Panc1 (cell line): ENCODE measurements around the gene TSPY2. TPM values are rescaled to one million over a fixed set of nuclear protein-coding genes. Genes with fewer than 3 reads are reported as not detected.
"Not testable (repeated sequence)": the region's sequence is repeated elsewhere in the genome, so short reads cannot be mapped to it uniquely, and the experiment has no call there.

Source experiments
- ATAC-seq: fragments of 200-7000 bp; cut with Tn5 transposase; 2 replicates; pipeline ENCODE4 v1.9.1; 2020; ENCODE audit warnings: mild to moderate bottlenecking, moderate library complexity
- Bru-seq: library from RNA; stranded (reverse); fragments of 400-500 nt; gene quantifications from one replicate; lab custom pipeline; 2021; lab: Mats Ljungman, UMichigan
- BruChase-seq, 2 experiments: library from RNA; stranded (reverse); fragments of 400-500 nt; gene quantifications; one replicate each; lab custom pipeline; 2021; lab: Mats Ljungman, UMichigan
- BruUV-seq: library from RNA; stranded (reverse); fragments of 400-500 nt; replicated peaks from 2 replicates; lab custom pipeline; 2021; lab: Mats Ljungman, UMichigan
- CTCF ChIA-PET: fragments of 300-600 bp; sonication (Branson Sonifier 250); formaldehyde crosslinking; loops from one replicate; lab custom pipeline; 2022; ENCODE audit warnings: antibody characterized with exemption; lab: Charles Lee
- POLR2A ChIA-PET: fragments of 300-600 bp; sonication (Branson Sonifier 250); formaldehyde crosslinking; loops from one replicate; lab custom pipeline; 2022; ENCODE audit warnings: antibody characterized with exemption; lab: Charles Lee
- DNase-seq: peaks from one replicate; pipeline ENCODE4 v3.0.0-alpha.2; 2010; ENCODE audit warnings: low read depth, low spot score
- H3K27ac ChIP-seq: 2 replicates; pipeline ENCODE4 v1.5.1; 2011; ENCODE audit warnings: mild to moderate bottlenecking, low read length, inconsistent platforms
- H3K27me3 ChIP-seq: fragments of 200-500 bp; sonication (Bioruptor generic); 2 replicates; pipeline ENCODE4 v1.6.0; 2014; ENCODE audit warnings: low read length, inconsistent platforms; ENCODE audit not compliant: control insufficient read depth, insufficient read depth
- H3K36me3 ChIP-seq: fragments of 200-500 bp; sonication (Bioruptor generic); 2 replicates; pipeline ENCODE4 v1.5.1; 2014; ENCODE audit warnings: inconsistent platforms, mild to moderate bottlenecking, low read length, moderate library complexity; ENCODE audit not compliant: control insufficient read depth, insufficient read depth
- H3K4me1 ChIP-seq: 2 replicates; pipeline ENCODE4 v1.5.1; 2011; ENCODE audit warnings: inconsistent platforms, mild to moderate bottlenecking, low read length, moderate library complexity; ENCODE audit not compliant: control insufficient read depth, insufficient read depth
- H3K4me3 ChIP-seq, 2 experiments: 2 replicates each; pipeline ENCODE4 v1.5.1; 2011 to 2012; ENCODE audit warnings: low read depth in 2 of 2, low read length in 2 of 2, mild to moderate bottlenecking in 2 of 2, inconsistent platforms in 1 of 2, moderate library complexity in 1 of 2
- H3K9me3 ChIP-seq: fragments of 200-500 bp; sonication (Bioruptor generic); 2 replicates; pipeline ENCODE4 v1.5.1; 2014; ENCODE audit warnings: low read depth, mild to moderate bottlenecking, inconsistent platforms, low read length, moderate library complexity; ENCODE audit not compliant: control insufficient read depth, insufficient read depth
- in situ Hi-C: cut with HindIII; loops from 2 replicates; pipeline ENCODE4 v1.10.0; 2016; ENCODE audit warnings: low sequenced_read_pairs, low pct_unique_long_range_greater_than_20kb
- intact Hi-C: fragments of 100-400 bp; cut with micrococcal nuclease; formaldehyde crosslinking; loops from one replicate; pipeline ENCODE4 v1.10.0; 2022; ENCODE audit not compliant: unreplicated experiment
- long read RNA-seq: library from polyadenylated mRNA; unstranded; transcript quantifications from one replicate; pipeline ENCODE4 v2.0.0, GENCODE V29; 2021; ENCODE audit not compliant: unreplicated experiment
- polyA plus RNA-seq: library from polyadenylated mRNA; unstranded; fragments of >200 nt; gene quantifications from one replicate; pipeline ENCODE4 v1.2.1, GENCODE V29; 2012; ENCODE audit warnings: missing spikeins; ENCODE audit not compliant: insufficient read length
- total RNA-seq: library from RNA; stranded (reverse); gene quantifications from one replicate; pipeline ENCODE4 v1.2.1, GENCODE V29; 2021; ENCODE audit not compliant: unreplicated experiment

TSPY2 gene
- not detected for total RNA-seq
- polyA plus RNA-seq = not detected
- not detected for Bru-seq, nascent RNA
- not detected for BruChase-seq, experiment 1, labeled RNA remaining after a 2-hour chase
- BruChase-seq, experiment 2, labeled RNA remaining after a 6-hour chase = not detected
- long read RNA-seq = 0 reads

- H3K4me1 ChIP-seq, H3K9me3 ChIP-seq, intact Hi-C loops, BruUV-seq, CTCF ChIA-PET, in situ Hi-C loops, POLR2A ChIA-PET, H3K27me3 ChIP-seq, DNase-seq, H3K4me3 ChIP-seq, H3K27ac ChIP-seq, ATAC-seq, H3K36me3 ChIP-seq: not testable (repeated sequence)
These were observed at the start of gene TSPY2 for GRCh38 chrY:6245923-6246322. TSPY2 (plus strand) TSS chrY:6246223; CDS start chrY:6246269, 46 bp downstream.

- DNase-seq, in situ Hi-C loops, H3K27ac ChIP-seq, ATAC-seq, H3K4me1 ChIP-seq, H3K36me3 ChIP-seq, POLR2A ChIA-PET, BruUV-seq, CTCF ChIA-PET, H3K4me3 ChIP-seq, intact Hi-C loops, H3K9me3 ChIP-seq, H3K27me3 ChIP-seq: not testable (repeated sequence)
These were observed 36.5 kb upstream of the TSPY2 start for GRCh38 chrY:6209565-6209964.

GRCh38 chrY:6217045-6217444 lies 29.0 kb upstream of the TSPY2 start:
- H3K36me3 ChIP-seq, H3K27me3 ChIP-seq, H3K9me3 ChIP-seq, BruUV-seq, in situ Hi-C loops, H3K4me1 ChIP-seq, H3K4me3 ChIP-seq, POLR2A ChIA-PET, ATAC-seq, DNase-seq, H3K27ac ChIP-seq, CTCF ChIA-PET, intact Hi-C loops: not testable (repeated sequence)

GRCh38 chrY:6269839-6270238 lies 23.8 kb downstream of the TSPY2 start:
- H3K9me3 ChIP-seq, intact Hi-C loops, BruUV-seq, H3K27me3 ChIP-seq, DNase-seq, H3K36me3 ChIP-seq, H3K27ac ChIP-seq, ATAC-seq, in situ Hi-C loops, POLR2A ChIA-PET, H3K4me1 ChIP-seq, CTCF ChIA-PET, H3K4me3 ChIP-seq: not testable (repeated sequence)
